ENCODE measurements around the gene TRIM65.

- TF ChIP-seq CTCF (IDR thresholded peaks at IDR 0.05; ENCODE audit: poor library complexity) (no peak), EZH2 (IDR thresholded peaks at IDR 0.05; ENCODE audit: borderline replicate concordance) (no peak)
Measured at GRCh38 chr17:75885431-75885830, 11.3 kb downstream of the TRIM65 start.

All from hepatocyte (in vitro differentiated cells).